ENCODE measurements around the gene CD248.

Gene CD248

DNA sequence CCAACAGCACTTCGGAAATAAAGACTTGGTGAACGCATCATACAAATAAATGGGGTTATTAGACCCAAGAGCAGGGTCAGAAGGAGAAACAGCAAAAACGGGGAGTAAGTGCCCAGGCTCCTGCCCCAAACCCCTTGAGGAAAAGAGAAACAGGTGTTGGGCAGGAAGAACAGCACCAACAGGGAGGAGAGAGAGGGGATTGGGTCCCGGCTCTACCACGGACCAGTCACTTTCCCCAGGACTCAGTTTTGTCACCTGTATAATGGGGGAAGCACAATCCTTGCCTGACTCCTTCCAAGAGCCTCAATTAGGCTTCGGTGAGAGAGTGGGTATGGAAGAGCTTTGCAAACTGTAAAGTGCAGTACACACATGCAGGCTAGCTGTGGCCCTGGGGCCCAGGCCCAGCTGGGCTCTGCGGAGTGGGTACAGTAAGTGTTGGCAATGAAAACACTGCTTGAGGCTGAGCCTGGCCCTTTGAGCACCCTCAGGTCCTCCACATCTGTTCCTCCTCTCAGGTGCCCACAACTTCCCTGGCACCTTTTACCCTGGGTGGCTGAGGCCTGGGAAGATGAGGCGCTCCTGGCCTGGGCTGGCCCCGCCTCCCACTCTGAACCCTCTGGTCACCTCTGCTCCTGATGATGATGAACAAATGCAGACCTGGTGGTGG, 45.8 kb upstream of the CD248 start:
- Histone ChIP-seq H3K4me1 (ENCODE audit: control insufficient read depth, insufficient read depth, low read length) (no peaks in the 10 kb centered on the region), H3K36me3 (ENCODE audit: control insufficient read depth in 2 of 2, insufficient read depth in 1 of 2, low read length in 2 of 2) (peaks cover 0 to 41% of the 10 kb centered on the region in 2 experiments; a peak in 1 of 3 replicates), H3K4me3 (ENCODE audit: low read depth, low read length) (no peak overlapping the region), H3K27ac (ENCODE audit: extremely low read depth, low read depth, low read length) (no peak overlapping the region), H3K9me3 (ENCODE audit: control insufficient read depth, insufficient read depth, low read depth, low read length) (no peaks in the 10 kb centered on the region)
- CTCF ChIA-PET: interaction anchor here (0.9 to 5.6 kb wide), 7 partner anchors 8 to 77 kb away, joined by 3 to 58 read pairs (median 6); no protein-coding TSS in a partner anchor
- POLR2A ChIA-PET: interaction anchor here (1.2 to 2.2 kb wide), 2 partner anchors 9 to 15 kb away, joined by 4 to 7 read pairs; partner anchors contain the start of gene SLC29A2
- TF ChIP-seq ZNF366 (tag by site-specific recombination; conservative IDR thresholded peaks at IDR 0.05) (no peak), ZNF621 (tag by site-specific recombination; IDR thresholded peaks at IDR 0.05) (no peak), ZSCAN18 (tag by site-specific recombination; IDR thresholded peaks at IDR 0.05) (no peak), ZNF37A (tag by site-specific recombination; IDR thresholded peaks at IDR 0.05) (no peak), SCRT1 (tag by site-specific recombination; IDR thresholded peaks at IDR 0.05; ENCODE audit: borderline replicate concordance) (no peak), ZNF121 (tag by site-specific recombination; IDR thresholded peaks at IDR 0.05) (no peak)

DNA sequence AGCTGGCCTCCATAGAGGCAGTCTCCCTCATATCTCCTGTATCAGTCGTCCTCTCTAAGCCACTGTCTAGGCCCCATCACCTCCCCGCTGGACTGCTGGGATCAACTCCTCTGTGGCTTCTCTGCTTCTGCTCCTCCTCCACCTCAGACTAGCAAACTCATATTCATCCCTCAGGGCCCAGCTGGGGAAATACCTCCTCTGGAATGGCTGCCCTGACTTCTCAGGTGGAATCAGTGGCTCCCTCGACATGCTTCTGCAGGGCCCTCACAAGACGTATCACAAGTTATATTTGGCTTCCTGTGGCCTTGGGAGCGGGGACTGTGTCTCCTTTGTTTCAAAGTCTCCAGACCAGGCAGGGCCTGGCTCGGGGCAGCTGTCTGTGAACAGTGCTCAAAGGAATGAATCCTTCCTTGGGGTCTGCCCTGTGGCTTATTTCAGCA, 44.7 kb upstream of the CD248 start:
- Histone ChIP-seq H3K4me3 (ENCODE audit: low read depth, low read length) (no peak overlapping the region), H3K27ac (ENCODE audit: extremely low read depth, low read depth, low read length) (no peak overlapping the region), H3K36me3 (ENCODE audit: control insufficient read depth in 2 of 2, insufficient read depth in 1 of 2, low read length in 2 of 2) (peaks cover 0 to 31% of the 10 kb centered on the region in 2 experiments; a peak in 1 of 3 replicates), H3K9me3 (ENCODE audit: control insufficient read depth, insufficient read depth, low read depth, low read length) (no peaks in the 10 kb centered on the region), H3K4me1 (ENCODE audit: control insufficient read depth, insufficient read depth, low read length) (no peaks in the 10 kb centered on the region)
- peak; percentile 63; the same call in 1 of the 2 replicates for TF ChIP-seq ZFP3 (tag by site-specific recombination; IDR thresholded peaks at IDR 0.05; ENCODE audit: low read depth)
- no peak for TF ChIP-seq ZNF214 (tag by site-specific recombination; IDR thresholded peaks at IDR 0.05; ENCODE audit: borderline replicate concordance)
- ChIA-PET CTCF (interaction anchor here (0.8 to 1.0 kb wide), 2 partner anchors 28 to 46 kb away, joined by 3 to 5 read pairs; no protein-coding TSS in a partner anchor), POLR2A (interaction anchor here (2.2 kb wide), 1 partner anchor 10 kb away, joined by 7 read pairs; the partner anchor contains the start of gene SLC29A2)

- Histone ChIP-seq H3K9me3 (ENCODE audit: control insufficient read depth, insufficient read depth, low read depth, low read length) (no peaks in the 10 kb centered on the region), H3K27ac (ENCODE audit: extremely low read depth, low read depth, low read length) (no peak overlapping the region), H3K36me3 (ENCODE audit: control insufficient read depth in 2 of 2, insufficient read depth in 1 of 2, low read length in 2 of 2) (peaks cover 0 to 23% of the 10 kb centered on the region in 2 experiments; a peak in 1 of 3 replicates), H3K4me3 (ENCODE audit: low read depth, low read length) (no peak overlapping the region), H3K4me1 (ENCODE audit: control insufficient read depth, insufficient read depth, low read length) (no peaks in the 10 kb centered on the region)
- ChIA-PET CTCF (no interaction called here), POLR2A (interaction anchor here (0.6 to 1.5 kb wide), 3 partner anchors 12 to 119 kb away, joined by 3 to 4 read pairs (median 3); partner anchors contain the start of gene DPP3)
- TF ChIP-seq, protein P1, sequence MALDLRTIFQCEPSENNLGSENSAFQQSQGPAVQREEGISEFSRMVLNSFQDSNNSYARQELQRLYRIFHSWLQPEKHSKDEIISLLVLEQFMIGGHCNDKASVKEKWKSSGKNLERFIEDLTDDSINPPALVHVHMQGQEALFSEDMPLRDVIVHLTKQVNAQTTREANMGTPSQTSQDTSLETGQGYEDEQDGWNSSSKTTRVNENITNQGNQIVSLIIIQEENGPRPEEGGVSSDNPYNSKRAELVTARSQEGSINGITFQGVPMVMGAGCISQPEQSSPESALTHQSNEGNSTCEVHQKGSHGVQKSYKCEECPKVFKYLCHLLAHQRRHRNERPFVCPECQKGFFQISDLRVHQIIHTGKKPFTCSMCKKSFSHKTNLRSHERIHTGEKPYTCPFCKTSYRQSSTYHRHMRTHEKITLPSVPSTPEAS (tag by site-specific recombination; IDR thresholded peaks at IDR 0.05): no peak
- peak; percentile 74 for TF ChIP-seq ZNF10 (tag by site-specific recombination; IDR thresholded peaks at IDR 0.05)
Measured at GRCh38 chr11:66360406-66361073, 43.7 kb upstream of the CD248 start.

- no peaks in the 10 kb centered on the region for H3K4me1 ChIP-seq (ENCODE audit: control insufficient read depth, insufficient read depth, low read length)
- ChIA-PET CTCF (no interaction called here), POLR2A (interaction anchor here (0.7 to 1.5 kb wide), 2 partner anchors 8 to 120 kb away, joined by 3 to 4 read pairs; partner anchors contain the start of gene DPP3)
- H3K36me3 ChIP-seq (ENCODE audit: control insufficient read depth in 2 of 2, insufficient read depth in 1 of 2, low read length in 2 of 2): peaks cover 0 to 18% of the 10 kb centered on the region in 2 experiments; a peak in 1 of 3 replicates
- no peak overlapping the region for H3K4me3 ChIP-seq (ENCODE audit: low read depth, low read length)
- no peak overlapping the region for H3K27ac ChIP-seq (ENCODE audit: extremely low read depth, low read depth, low read length)
- H3K9me3 ChIP-seq (ENCODE audit: control insufficient read depth, insufficient read depth, low read depth, low read length): no peaks in the 10 kb centered on the region
- TF ChIP-seq ZNF16 (tag by site-specific recombination; IDR thresholded peaks at IDR 0.05; ENCODE audit: low read depth): no peak
- TF ChIP-seq, protein P2, sequence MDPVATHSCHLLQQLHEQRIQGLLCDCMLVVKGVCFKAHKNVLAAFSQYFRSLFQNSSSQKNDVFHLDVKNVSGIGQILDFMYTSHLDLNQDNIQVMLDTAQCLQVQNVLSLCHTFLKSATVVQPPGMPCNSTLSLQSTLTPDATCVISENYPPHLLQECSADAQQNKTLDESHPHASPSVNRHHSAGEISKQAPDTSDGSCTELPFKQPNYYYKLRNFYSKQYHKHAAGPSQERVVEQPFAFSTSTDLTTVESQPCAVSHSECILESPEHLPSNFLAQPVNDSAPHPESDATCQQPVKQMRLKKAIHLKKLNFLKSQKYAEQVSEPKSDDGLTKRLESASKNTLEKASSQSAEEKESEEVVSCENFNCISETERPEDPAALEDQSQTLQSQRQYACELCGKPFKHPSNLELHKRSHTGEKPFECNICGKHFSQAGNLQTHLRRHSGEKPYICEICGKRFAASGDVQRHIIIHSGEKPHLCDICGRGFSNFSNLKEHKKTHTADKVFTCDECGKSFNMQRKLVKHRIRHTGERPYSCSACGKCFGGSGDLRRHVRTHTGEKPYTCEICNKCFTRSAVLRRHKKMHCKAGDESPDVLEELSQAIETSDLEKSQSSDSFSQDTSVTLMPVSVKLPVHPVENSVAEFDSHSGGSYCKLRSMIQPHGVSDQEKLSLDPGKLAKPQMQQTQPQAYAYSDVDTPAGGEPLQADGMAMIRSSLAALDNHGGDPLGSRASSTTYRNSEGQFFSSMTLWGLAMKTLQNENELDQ (tag by site-specific recombination; IDR thresholded peaks at IDR 0.05; ENCODE audit: low read depth): no peak
- no peak for TF ChIP-seq ZNF549 (tag by site-specific recombination; IDR thresholded peaks at IDR 0.05)
- no peak for TF ChIP-seq ZNF335 (tag by site-specific recombination; conservative IDR thresholded peaks at IDR 0.05)
- no peak for TF ChIP-seq TSHZ1 (tag by site-specific recombination; IDR thresholded peaks at IDR 0.05; ENCODE audit: borderline replicate concordance)
- TF ChIP-seq TRIM28 (IDR thresholded peaks at IDR 0.05; ENCODE audit: borderline replicate concordance, low read length): no peak
- TF ChIP-seq ZNF423 (tag by site-specific recombination; IDR thresholded peaks at IDR 0.05): no peak
Measured at GRCh38 chr11:66359662-66360087, 42.8 kb upstream of the CD248 start.
